GM21381 (cell line): ENCODE measurements around the gene DAPK3.
"Not testable (repeated sequence)": the region's sequence is repeated elsewhere in the genome, so short reads cannot be mapped to it uniquely, and the experiment has no call there.

Source experiments
- ATAC-seq: cut with Tn5 transposase; IDR thresholded peaks from one replicate; pipeline ENCODE4 v1.9.1; 2021; ENCODE audit warnings: mild to moderate bottlenecking, moderate library complexity; ENCODE audit not compliant: unreplicated experiment

DAPK3 gene

DNA sequence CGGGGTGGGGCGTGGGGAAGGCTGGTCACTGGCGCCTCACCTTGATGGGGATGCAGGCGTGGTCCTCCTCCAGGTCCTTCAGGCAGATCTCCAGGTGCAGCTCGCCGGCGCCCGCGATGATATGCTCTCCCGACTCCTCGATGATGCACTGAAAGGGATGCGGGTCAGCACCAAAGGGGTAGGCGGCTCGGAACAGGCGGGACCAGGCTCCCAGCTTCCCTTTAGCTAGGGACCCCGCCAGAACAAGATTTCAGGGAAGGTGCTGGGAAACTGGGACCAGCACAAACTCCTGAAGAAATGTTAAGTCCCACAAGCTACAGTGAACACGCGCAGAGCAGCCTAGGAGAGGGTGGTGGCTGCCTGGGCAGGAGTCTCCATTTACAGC is 8.4 kb upstream of the DAPK3 start:
- no peak for ATAC-seq

GRCh38 chr19:3978145-3978544 is 7.2 kb upstream of the DAPK3 start:
- ATAC-seq, result no peak

DNA sequence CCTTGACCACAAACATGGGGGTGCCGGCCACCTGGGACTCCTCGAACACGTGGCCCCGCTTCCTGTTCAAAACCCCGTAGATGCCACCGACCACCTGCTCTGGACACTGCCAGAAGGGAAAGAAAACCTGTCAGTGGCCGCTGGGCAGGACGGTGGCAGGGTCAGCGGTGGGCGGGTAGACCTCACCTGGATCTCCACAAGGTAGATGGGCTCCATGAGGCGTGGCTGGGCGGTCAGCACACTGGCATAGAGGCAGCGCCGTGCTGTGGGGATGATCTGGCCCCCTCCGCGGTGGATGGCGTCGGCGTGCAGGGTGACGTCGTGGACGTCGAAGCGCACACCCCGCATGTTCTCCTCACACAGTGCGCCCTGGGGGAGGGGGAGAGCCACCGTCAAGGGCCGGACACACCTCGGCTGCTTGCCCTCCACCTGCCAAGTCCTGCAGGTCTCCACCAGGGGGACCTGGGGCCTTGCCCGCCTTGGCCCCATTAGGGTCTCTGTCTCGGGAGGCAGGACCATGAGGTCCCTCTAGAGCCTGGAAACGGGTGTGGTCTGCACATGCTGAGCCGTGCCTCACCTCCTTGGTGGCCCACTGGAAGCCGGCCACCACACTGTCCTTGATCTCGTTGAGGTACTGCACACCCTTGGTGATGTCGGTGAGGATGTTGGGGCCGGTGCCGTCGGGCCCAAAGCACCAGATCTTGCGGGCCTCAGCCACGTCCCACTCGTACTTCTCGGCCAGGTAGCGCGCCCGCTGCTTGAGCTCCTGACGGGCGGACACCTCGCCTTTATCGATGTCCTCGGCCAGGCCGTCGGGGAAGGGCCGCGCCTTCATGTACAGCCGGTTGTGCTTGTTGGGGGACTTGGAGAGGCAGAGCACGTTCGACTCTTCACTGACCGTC is 6.6 kb upstream of the DAPK3 start:
- ATAC-seq, result no peak

GRCh38 chr19:3976495-3977241 is 5.8 kb upstream of the DAPK3 start:
- ATAC-seq, result no peak

DNA sequence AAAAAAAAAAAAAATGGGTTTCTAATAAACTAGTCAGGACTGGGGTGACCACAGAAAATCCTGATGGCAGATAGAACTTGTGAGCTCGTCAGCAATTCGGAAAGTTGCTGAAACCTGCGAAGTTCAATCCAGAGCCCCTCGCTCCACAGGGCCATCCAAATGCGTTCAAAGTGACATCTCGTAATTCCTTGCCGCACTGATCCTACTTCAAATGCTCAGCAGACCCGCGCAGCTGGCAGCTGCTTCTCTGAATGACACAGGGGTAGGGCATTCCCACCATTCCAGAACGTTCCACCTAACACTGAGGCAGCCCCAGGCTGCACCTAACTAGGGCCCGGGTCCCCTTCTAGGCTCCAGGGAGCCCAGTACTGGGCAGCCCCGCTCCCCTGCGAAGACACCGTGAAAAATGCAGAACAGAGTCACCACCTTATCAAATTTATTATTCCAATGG is 4.8 kb upstream of the DAPK3 start:
- no peak for ATAC-seq

GRCh38 chr19:3975144-3975543 is 4.2 kb upstream of the DAPK3 start:
- ATAC-seq, result no peak

DNA sequence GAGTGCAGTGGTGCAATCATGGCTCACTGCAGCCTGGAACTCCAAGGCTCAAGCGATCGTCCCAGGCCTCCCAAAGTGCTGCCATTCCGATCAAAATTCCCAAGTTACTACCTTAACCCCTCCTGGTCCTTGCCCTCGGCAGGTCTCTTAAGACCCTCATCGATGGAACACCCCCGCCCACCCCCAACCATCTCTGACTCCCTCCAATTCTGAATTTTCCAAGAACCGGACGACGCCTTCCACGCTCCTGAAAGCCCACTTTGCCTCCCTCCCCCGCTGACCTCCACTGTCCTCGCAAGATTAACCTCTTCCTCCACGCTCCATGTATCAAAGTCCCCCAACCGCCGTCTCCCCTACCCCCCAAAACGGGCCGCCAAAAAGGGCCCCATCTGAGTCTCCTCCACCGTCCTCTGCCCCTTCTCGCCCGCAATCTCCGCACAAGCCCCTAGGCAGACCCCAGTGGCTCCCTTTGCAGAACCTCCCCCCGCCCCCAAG is 539 bp downstream of the DAPK3 start:
- ATAC-seq, result no peak

- ATAC-seq, result no peak
Observed at GRCh38 chr19:3969435-3970312, 1.2 kb downstream of the DAPK3 start.

- no peak for ATAC-seq
Observed at GRCh38 chr19:3968556-3969434, 2.1 kb downstream of the DAPK3 start.

GRCh38 chr19:3967983-3968382 is 2.9 kb downstream of the DAPK3 start:
- ATAC-seq, result not testable (repeated sequence)

DNA sequence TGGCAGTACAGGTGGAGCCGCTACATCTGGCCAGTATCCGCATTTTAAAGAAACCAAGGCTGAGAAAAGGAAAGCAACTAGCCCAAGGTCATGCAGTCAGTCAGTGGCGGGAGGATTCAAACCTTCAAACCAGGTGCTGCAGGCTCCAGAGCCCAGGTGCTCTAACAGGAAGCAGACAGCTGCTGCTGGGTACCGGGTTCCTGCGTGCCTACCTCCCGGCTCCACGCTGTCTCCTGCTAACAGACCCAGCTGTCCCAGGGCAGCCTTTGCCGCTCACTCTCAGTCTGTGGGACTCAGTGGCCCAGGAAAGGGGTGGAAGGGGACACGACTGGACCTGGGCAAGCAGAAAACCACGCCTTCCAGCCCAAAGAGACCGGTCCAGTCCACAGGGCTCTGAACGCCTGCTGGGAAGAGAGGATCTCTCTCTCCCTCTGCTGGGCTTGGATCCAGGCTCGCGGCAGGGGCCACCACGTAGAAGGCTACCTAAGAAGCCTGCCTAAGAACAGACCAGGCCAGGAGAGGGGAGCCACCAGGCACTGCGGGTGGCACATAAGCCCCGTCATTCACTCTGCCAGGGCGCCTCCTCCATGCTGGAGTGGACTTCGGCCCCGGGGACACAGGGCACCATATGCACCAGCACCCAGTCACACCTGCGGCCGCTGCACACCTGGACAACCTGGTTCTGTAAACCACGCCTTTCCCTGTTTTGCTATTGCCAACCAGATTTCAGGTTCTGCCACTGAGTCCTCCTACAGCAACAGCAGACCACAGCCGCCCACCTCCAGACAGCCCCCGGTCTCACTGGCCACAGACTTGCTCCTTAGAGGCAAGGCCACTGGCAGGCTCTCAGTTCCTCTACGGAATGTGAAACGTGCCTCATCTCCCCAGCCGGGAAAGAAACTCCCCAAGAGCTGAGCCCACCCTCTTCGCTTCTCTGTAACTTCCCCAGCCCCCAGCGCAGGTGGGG is 4.6 kb downstream of the DAPK3 start:
- ATAC-seq, result no peak

- no peak for ATAC-seq
Observed at GRCh38 chr19:3964256-3965194, 6.4 kb downstream of the DAPK3 start.

DNA sequence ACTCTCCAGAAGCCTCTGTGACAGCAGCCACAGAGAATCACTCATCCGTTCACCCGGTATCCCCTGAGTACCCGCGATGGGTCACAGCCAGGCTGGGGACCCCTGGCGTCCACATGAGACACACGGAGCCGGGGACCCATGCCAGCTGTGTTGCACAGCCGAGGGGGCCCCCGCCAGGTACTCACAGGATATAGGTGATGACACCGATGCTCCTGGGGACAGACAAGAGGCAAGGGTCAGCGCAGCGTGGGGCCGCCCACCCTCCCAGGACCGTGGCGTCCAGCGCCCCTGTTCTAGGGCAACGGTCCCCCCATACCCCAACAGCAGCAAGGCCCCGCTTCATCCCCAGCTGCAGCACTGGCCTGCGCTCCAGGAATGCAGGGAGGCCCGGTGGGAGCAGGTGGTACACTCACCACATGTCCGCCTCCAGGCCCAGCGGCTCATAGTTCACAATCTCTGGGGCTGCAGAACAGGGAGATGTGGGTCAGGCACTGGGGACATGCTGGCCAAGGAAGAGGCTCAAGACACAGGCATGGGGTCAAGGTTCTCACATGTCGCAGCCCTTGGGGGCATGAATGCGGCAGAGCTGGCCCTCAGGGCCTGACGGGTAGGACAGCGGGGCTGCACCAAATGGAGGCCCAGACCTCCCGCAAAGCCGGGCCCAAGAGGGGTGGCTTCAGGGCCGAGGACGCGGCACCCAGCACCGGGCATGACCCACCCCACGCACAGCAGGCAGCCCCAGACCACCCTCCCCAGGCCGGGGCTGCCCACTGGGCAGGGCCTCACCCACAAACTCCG is 7.2 kb downstream of the DAPK3 start:
- ATAC-seq, result no peak

DNA sequence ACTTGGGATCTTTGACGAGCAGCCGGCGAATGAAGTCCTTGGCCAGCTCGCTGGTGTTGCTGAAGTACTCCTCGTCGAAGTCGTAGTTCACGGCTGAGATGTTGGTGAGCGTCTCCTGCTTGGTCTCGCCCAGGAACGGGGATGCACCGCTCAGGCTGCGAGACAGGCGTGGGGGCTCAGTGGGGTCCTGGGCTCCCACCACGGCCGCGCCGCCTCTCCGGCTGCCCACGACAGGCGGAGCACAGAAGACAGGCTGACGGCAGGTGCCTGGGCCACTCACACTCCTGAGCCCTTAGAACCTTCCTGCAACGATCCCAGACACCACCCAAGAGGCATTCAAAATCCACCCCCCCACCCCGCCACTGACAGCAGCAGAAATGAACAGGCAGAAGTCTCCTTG is 9.9 kb downstream of the DAPK3 start:
- ATAC-seq, result no peak

GRCh38 chr19:3959766-3960131 is 11.2 kb downstream of the DAPK3 start:
- ATAC-seq, result no peak

DNA sequence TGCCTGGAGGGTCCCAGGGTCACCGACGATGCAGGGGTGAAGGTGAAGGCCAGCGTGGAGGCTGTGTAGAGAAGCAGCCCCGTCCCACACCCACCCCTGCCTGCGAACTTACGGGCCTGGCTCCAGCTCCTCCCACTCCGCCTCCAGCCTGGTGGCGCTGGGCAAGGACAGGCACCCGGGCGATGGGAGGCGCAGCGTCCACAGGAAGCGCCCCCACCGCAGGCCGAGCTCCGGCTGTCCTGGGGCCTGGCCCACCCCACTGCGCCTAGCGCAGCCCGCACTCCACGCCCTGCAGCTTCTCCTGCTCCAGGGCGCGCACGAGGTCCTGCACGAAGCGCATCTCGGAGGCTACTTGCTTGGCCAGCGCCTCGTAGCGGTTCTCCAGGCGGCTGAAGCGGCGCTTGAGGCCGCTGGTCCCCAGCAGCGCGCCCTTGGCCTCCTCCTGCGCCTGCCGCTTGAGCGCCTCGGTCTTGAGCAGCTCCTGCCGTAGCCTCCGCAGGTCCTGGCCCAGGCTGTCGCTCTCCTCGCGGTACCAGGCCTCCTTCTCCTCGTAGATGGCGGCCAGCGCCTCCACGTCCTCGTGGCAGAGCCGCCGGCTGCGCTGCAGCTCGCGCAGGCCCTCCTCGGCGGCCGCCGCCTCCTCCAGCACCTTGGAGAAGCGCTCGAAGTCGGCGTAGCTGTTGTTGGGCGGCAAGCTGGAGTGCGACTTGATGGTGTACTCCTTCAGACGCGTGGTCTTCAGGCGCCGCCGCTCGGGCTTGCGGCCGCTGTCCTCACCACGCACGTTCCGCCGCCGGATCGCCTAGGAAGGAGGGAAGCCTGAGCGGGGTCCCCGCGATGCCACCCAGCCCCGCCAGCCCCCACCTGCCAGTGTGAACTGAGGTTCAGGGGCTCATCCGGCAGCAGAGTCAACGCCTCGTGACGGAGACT is 11.8 kb downstream of the DAPK3 start:
- no peak for ATAC-seq
